GM23248 (cell line): ENCODE measurements around the gene KCNJ18.
"Not testable (repeated sequence)": the region's sequence is repeated elsewhere in the genome, so short reads cannot be mapped to it uniquely, and the experiment has no call there.

Experiments used
- EZH2 ChIP-seq: fragments of 200-600 bp; sonication (generic); IDR thresholded peaks from 2 replicates; pipeline ENCODE4 v1.6.1; 2018; ENCODE audit warnings: antibody characterized with exemption, mild to moderate bottlenecking; ENCODE audit not compliant: insufficient read depth, poor library complexity, severe bottlenecking
- EZH2phosphoT487 ChIP-seq: fragments of 200-600 bp; sonication (generic); IDR thresholded peaks from 2 replicates; pipeline ENCODE4 v1.6.1; 2018; ENCODE audit warnings: antibody characterized with exemption, moderate library complexity, mild to moderate bottlenecking, low read depth; ENCODE audit not compliant: insufficient read depth

- not testable (repeated sequence) for TF ChIP-seq EZH2, EZH2phosphoT487
Observed at GRCh38 chr17:21710486-21710885, 18.2 kb downstream of the KCNJ18 start.
